ENCODE results near the gene CEP131. TPM values are rescaled to one million over a fixed set of nuclear protein-coding genes. Genes with fewer than 3 reads are reported as not detected.

CEP131 gene
- total RNA-seq, 1 experiment from 2014 or later = 16.4 TPM

- no peak for DNase-seq (ENCODE audit: low read depth)
Observed at GRCh38 chr17:81223762-81224130, 981 bp upstream of the CEP131 start.

- DNase-seq (ENCODE audit: low read depth) = no peak
Observed at GRCh38 chr17:81222620-81222905, 202 bp downstream of the CEP131 start.

GRCh38 chr17:81221842-81222619, 734 bp downstream of the CEP131 start:
- no peak for DNase-seq (ENCODE audit: low read depth)

GRCh38 chr17:81221371-81221841, 1.4 kb downstream of the CEP131 start:
- no peak for DNase-seq (ENCODE audit: low read depth)

GRCh38 chr17:81219476-81220180, 3.1 kb downstream of the CEP131 start:
- no peak for DNase-seq (ENCODE audit: low read depth)

GRCh38 chr17:81218991-81219390, 3.8 kb downstream of the CEP131 start:
- no peak for DNase-seq (ENCODE audit: low read depth)

GRCh38 chr17:81218459-81218858, 4.3 kb downstream of the CEP131 start:
- no peak for DNase-seq (ENCODE audit: low read depth)

GRCh38 chr17:81217491-81217890, 5.3 kb downstream of the CEP131 start:
- DNase-seq (ENCODE audit: low read depth) = no peak

- DNase-seq (ENCODE audit: low read depth) = no peak
Observed at GRCh38 chr17:81213978-81214377, 8.8 kb downstream of the CEP131 start.

- no peak for DNase-seq (ENCODE audit: low read depth)
Observed at GRCh38 chr17:81212365-81212764, 10.4 kb downstream of the CEP131 start.

GRCh38 chr17:81210868-81211267, 11.9 kb downstream of the CEP131 start:
- no peak for DNase-seq (ENCODE audit: low read depth)

- DNase-seq (ENCODE audit: low read depth) = no peak
Observed at GRCh38 chr17:81210466-81210865, 12.3 kb downstream of the CEP131 start.

- DNase-seq (ENCODE audit: low read depth) = no peak
Observed at GRCh38 chr17:81209141-81209540, 13.6 kb downstream of the CEP131 start.

- no peak for DNase-seq (ENCODE audit: low read depth)
Observed at GRCh38 chr17:81208651-81209050, 14.1 kb downstream of the CEP131 start.

GRCh38 chr17:81207610-81208581, 14.9 kb downstream of the CEP131 start:
- peak; percentile 30 for DNase-seq (ENCODE audit: low read depth)

GRCh38 chr17:81206657-81207056, 16.1 kb downstream of the CEP131 start:
- no peak for DNase-seq (ENCODE audit: low read depth)

GRCh38 chr17:81206166-81206565, 16.6 kb downstream of the CEP131 start:
- no peak for DNase-seq (ENCODE audit: low read depth)

- DNase-seq (ENCODE audit: low read depth) = no peak
Observed at GRCh38 chr17:81204578-81204977, 18.2 kb downstream of the CEP131 start.

- DNase-seq (ENCODE audit: low read depth) = no peak
Observed at GRCh38 chr17:81203136-81203535, 19.6 kb downstream of the CEP131 start.

- DNase-seq (ENCODE audit: low read depth) = no peak
Observed at GRCh38 chr17:81202318-81202717, 20.4 kb downstream of the CEP131 start.

- DNase-seq (ENCODE audit: low read depth) = peak; percentile 55
Observed at GRCh38 chr17:81200695-81201580, 21.8 kb downstream of the CEP131 start.

All from LHCN-M2 (cell line).